Calu3 (cell line): ENCODE measurements around the gene PARD3. TPM values are rescaled to one million over a fixed set of nuclear protein-coding genes. Genes with fewer than 3 reads are reported as not detected.

ENCODE experiments used
- BruUV-seq: library from RNA; stranded (reverse); fragments of 400-500 nt; replicated peaks from 2 replicates; lab custom pipeline; 2021; lab: Mats Ljungman, UMichigan
- CTCF ChIA-PET: fragments of 300-600 bp; sonication (Branson Sonifier 250); formaldehyde crosslinking; loops from one replicate; lab custom pipeline; 2022; ENCODE audit warnings: antibody characterized with exemption; lab: Charles Lee
- DNase-seq: peaks from one replicate; pipeline ENCODE4 v3.0.0; 2022
- H3K27ac Mint-ChIP-seq: one replicate; pipeline ENCODE4 v1.8.0; 2022; ENCODE audit warnings: mixed read lengths; ENCODE audit not compliant: unreplicated experiment
- H3K27me3 Mint-ChIP-seq: one replicate; pipeline ENCODE4 v1.8.0; 2022; ENCODE audit warnings: mixed read lengths; ENCODE audit not compliant: unreplicated experiment
- H3K36me3 Mint-ChIP-seq: one replicate; pipeline ENCODE4 v1.8.0; 2022; ENCODE audit warnings: mild to moderate bottlenecking, moderate library complexity, mixed read lengths; ENCODE audit not compliant: insufficient read depth, unreplicated experiment
- H3K4me1 Mint-ChIP-seq: one replicate; pipeline ENCODE4 v1.8.0; 2022; ENCODE audit warnings: mild to moderate bottlenecking, low read depth, mixed read lengths; ENCODE audit not compliant: unreplicated experiment
- H3K4me3 Mint-ChIP-seq: one replicate; pipeline ENCODE4 v1.8.0; 2022; ENCODE audit warnings: mild to moderate bottlenecking, low read depth, moderate library complexity, mixed read lengths; ENCODE audit not compliant: unreplicated experiment
- H3K9me3 Mint-ChIP-seq: one replicate; pipeline ENCODE4 v1.8.0; 2022; ENCODE audit warnings: low read depth, mixed read lengths; ENCODE audit not compliant: unreplicated experiment
- intact Hi-C: fragments of 100-400 bp; cut with micrococcal nuclease; formaldehyde crosslinking; loops from one replicate; pipeline ENCODE4 v1.10.0; 2022; ENCODE audit not compliant: unreplicated experiment
- total RNA-seq: library from RNA; stranded (reverse); gene quantifications from 2 replicates; pipeline ENCODE4 v1.2.3, GENCODE V29; 2022
- TF ChIP-seq, protein P1 (sequence below): fragments of 200-600 bp; IDR thresholded peaks from one replicate; pipeline ENCODE4 v1.8.0; 2022; ENCODE audit warnings: antibody characterized with exemption; ENCODE audit not compliant: unreplicated experiment

PARD3 gene
- total RNA-seq, 1 experiment from 2014 or later: 62.4 TPM

DNA sequence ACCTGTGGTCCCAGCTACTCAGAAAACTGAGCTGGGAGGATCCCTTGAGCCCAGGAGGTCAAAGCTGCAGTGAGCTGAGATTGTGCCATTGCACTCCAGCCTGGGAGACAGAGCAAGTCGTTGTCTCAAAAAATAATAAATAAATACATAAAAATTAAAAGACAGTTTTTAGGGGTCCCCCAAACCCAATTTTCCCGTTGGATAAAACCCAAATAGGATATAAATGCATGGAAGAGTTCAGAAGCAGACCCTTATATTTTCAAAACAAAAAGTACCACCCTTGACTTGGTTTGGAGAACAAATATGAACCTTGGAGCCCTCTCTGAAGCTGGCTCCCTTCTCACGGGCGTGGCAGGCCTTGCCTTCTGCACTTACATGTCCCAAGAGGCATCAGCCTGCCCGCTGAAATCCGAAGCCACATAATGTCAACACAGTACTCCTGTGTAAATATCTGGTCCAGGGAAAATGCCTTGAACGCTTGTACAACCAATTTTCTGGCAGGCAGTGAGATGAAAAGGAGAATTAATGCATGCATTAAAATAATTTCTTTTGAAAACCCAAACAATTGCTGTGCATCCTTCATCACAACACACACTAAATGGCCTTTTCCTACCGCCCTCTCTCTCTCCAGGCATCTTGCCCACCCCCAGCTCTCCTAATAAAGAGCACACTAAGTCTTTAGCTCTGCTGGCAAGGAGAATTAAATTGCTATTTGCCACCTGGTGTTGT, 46.4 kb upstream of the PARD3 start:
- Mint-ChIP-seq H3K9me3 (no peaks in the 10 kb centered on the region), H3K27ac (no peak overlapping the region), H3K4me3 (no peak overlapping the region), H3K36me3 (no peaks in the 10 kb centered on the region), H3K27me3 (peaks cover 20% of the 10 kb centered on the region), H3K4me1 (no peaks in the 10 kb centered on the region)
- intact Hi-C loops: no loop called here
- CTCF ChIA-PET: no interaction called here
- no TSS peak for BruUV-seq
- no peak for DNase-seq
- TF ChIP-seq, protein P1, sequence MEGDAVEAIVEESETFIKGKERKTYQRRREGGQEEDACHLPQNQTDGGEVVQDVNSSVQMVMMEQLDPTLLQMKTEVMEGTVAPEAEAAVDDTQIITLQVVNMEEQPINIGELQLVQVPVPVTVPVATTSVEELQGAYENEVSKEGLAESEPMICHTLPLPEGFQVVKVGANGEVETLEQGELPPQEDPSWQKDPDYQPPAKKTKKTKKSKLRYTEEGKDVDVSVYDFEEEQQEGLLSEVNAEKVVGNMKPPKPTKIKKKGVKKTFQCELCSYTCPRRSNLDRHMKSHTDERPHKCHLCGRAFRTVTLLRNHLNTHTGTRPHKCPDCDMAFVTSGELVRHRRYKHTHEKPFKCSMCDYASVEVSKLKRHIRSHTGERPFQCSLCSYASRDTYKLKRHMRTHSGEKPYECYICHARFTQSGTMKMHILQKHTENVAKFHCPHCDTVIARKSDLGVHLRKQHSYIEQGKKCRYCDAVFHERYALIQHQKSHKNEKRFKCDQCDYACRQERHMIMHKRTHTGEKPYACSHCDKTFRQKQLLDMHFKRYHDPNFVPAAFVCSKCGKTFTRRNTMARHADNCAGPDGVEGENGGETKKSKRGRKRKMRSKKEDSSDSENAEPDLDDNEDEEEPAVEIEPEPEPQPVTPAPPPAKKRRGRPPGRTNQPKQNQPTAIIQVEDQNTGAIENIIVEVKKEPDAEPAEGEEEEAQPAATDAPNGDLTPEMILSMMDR: no peak

DNA sequence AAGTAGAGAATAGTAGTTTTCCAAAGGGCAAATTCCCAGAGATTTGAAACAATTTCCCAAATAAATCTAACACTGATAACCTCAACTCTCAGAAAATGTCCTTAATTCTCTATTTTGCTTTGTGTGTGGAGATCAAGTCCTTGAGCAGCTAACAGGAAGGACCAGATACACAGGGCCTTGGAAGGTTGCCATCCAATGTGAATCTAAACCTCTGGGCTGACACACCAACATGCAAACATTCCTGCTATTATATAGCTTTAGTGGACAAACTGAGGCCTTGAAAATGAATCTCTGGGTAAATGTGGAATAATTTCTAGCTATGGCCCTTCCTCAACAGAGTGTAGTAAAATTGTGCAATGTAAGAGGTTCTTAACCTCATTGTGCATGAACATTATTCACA, 44.1 kb upstream of the PARD3 start:
- H3K9me3 Mint-ChIP-seq: no peaks in the 10 kb centered on the region
- no peaks in the 10 kb centered on the region for H3K36me3 Mint-ChIP-seq
- no TSS peak for BruUV-seq
- H3K4me1 Mint-ChIP-seq: peaks cover 4% of the 10 kb centered on the region
- CTCF ChIA-PET: interaction anchor here (1.0 kb wide), 1 partner anchor 17 kb away, joined by 4 read pairs; no protein-coding TSS in a partner anchor
- H3K27me3 Mint-ChIP-seq: peaks cover 25% of the 10 kb centered on the region
- H3K4me3 Mint-ChIP-seq: no peak overlapping the region
- TF ChIP-seq, protein P1: no peak
- no peak overlapping the region for H3K27ac Mint-ChIP-seq
- intact Hi-C loops: no loop called here
- no peak for DNase-seq

DNA sequence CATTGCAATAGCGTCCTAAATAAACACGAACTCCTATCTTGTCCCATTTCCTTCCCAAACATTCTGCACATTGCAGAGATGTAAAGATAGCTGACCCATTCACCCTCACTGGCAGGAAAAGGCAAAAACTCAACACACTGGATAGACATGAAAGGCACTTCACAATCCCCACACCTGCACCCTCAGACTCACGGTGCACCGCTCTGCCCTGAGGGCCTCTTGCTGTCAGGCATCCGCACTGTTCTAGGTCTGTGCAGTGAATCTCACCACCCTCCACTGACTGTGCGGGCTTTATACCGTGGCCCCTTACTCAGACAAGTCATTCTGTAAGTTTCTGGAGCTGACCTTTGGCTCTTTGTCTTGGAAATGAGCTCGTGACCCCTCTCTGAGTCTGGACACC, 42.9 kb upstream of the PARD3 start:
- no peak for DNase-seq
- TF ChIP-seq, protein P1: no peak
- no peaks in the 10 kb centered on the region for H3K9me3 Mint-ChIP-seq
- CTCF ChIA-PET: no interaction called here
- no TSS peak for BruUV-seq
- no peak overlapping the region for H3K27ac Mint-ChIP-seq
- intact Hi-C loops: no loop called here
- H3K4me3 Mint-ChIP-seq: no peak overlapping the region
- no peaks in the 10 kb centered on the region for H3K36me3 Mint-ChIP-seq
- H3K4me1 Mint-ChIP-seq: peaks cover 8% of the 10 kb centered on the region
- peaks cover 30% of the 10 kb centered on the region for H3K27me3 Mint-ChIP-seq

DNA sequence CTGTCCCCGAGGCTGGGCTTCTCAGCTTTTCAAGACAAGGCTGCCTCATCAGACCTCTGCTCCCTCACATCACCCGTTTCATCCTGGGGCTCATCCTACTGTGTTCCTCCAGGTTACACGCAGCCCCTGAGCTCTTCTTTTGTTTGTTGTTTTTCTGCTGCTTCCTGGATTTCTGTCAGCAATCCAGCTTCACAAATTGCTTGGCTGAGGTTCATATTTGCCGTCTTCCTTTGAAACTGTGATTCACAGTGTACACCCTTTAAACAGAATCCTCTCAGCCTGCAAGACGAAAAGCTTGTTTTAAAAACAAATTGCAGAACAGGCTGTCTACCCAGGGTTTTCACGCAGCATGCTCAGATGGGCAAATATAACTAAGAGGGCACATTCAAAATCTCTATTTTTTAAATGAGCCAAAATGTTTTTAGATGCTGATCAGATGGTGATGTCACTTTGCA, 39.1 kb upstream of the PARD3 start:
- CTCF ChIA-PET: interaction anchor here (0.7 kb wide), 1 partner anchor 23 kb away, joined by 4 read pairs; no protein-coding TSS in a partner anchor
- TF ChIP-seq, protein P1: no peak
- Mint-ChIP-seq H3K36me3 (no peaks in the 10 kb centered on the region), H3K27me3 (peaks cover 30% of the 10 kb centered on the region), H3K27ac (no peak overlapping the region), H3K4me3 (peak overlapping the region; percentile 3), H3K4me1 (peaks cover 8% of the 10 kb centered on the region), H3K9me3 (no peaks in the 10 kb centered on the region)
- no peak for DNase-seq
- no TSS peak for BruUV-seq
- intact Hi-C loops: no loop called here
